ENCODE results near the gene SRGAP1. TPM values are rescaled to one million over a fixed set of nuclear protein-coding genes. Genes with fewer than 3 reads are reported as not detected.
"Not testable (repeated sequence)": the region's sequence is repeated elsewhere in the genome, so short reads cannot be mapped to it uniquely, and the experiment has no call there.

Gene SRGAP1
- total RNA-seq, 6 donors from 2014 or later: 4.7 to 36.7 (median 14.0) TPM

GRCh38 chr12:63874897-63875480, 30.5 kb downstream of the SRGAP1 start:
- H3K27ac ChIP-seq: no peak overlapping the region
- no peaks in the 10 kb centered on the region for H3K36me3 ChIP-seq
- H3K4me1 ChIP-seq: peaks cover 0 to 3% (median 0%) of the 10 kb centered on the region in 4 donors
- 70 to 79% methylated on average over 3 of the region's 3 CpGs for WGBS, 2 donors
- H3K27me3 ChIP-seq: no peaks in the 10 kb centered on the region
- DNase-seq (no peak), ATAC-seq (ENCODE audit: low FRiP score in 2 of 2) (no peak)
- no peak overlapping the region for H3K4me3 ChIP-seq
- H3K9me3 ChIP-seq: no peaks in the 10 kb centered on the region
- no peak for TF ChIP-seq POLR2A (IDR thresholded peaks at IDR 0.05)
- TF ChIP-seq EP300 (IDR thresholded peaks at IDR 0.05): no peak
- TF ChIP-seq POLR2AphosphoS5 (IDR thresholded peaks at IDR 0.05): no peak
- no peak for TF ChIP-seq CTCF (IDR thresholded peaks at IDR 0.05)

- Histone ChIP-seq H3K4me1 (peaks cover 0 to 3% (median 0%) of the 10 kb centered on the region in 4 donors), H3K36me3 (no peaks in the 10 kb centered on the region), H3K27me3 (no peaks in the 10 kb centered on the region), H3K9me3 (no peaks in the 10 kb centered on the region), H3K4me3 (no peak overlapping the region), H3K27ac (no peak overlapping the region)
- TF ChIP-seq CTCF (IDR thresholded peaks at IDR 0.05): no peak
- no peak for TF ChIP-seq EP300 (IDR thresholded peaks at IDR 0.05)
- no peak for TF ChIP-seq POLR2AphosphoS5 (IDR thresholded peaks at IDR 0.05)
- no peak for TF ChIP-seq POLR2A (IDR thresholded peaks at IDR 0.05)
- ATAC-seq (ENCODE audit: low FRiP score in 2 of 2): no peak
- DNase-seq: no peak
- 47 to 70% methylated on average over 3 of the region's 3 CpGs for WGBS, 2 donors
These were observed 31.2 kb downstream of the SRGAP1 start for GRCh38 chr12:63875703-63876102.

GRCh38 chr12:63876980-63877379, 32.5 kb downstream of the SRGAP1 start:
- Histone ChIP-seq H3K27me3 (no peaks in the 10 kb centered on the region), H3K36me3 (no peaks in the 10 kb centered on the region), H3K4me1 (peaks cover 0 to 3% (median 0%) of the 10 kb centered on the region in 4 donors), H3K27ac (no peak overlapping the region), H3K4me3 (no peak overlapping the region), H3K9me3 (no peaks in the 10 kb centered on the region)
- 82 to 88% methylated on average over 4 of the region's 4 CpGs for WGBS, 2 donors
- DNase-seq (no peak), ATAC-seq (ENCODE audit: low FRiP score in 2 of 2) (no peak)
- no peak for TF ChIP-seq POLR2A (IDR thresholded peaks at IDR 0.05)
- TF ChIP-seq EP300 (IDR thresholded peaks at IDR 0.05): no peak
- no peak for TF ChIP-seq POLR2AphosphoS5 (IDR thresholded peaks at IDR 0.05)
- no peak for TF ChIP-seq CTCF (IDR thresholded peaks at IDR 0.05)

- no peak overlapping the region for H3K27ac ChIP-seq
- peaks cover 0 to 3% (median 0%) of the 10 kb centered on the region in 4 donors for H3K4me1 ChIP-seq
- WGBS, 2 donors: 76 to 77% methylated on average over 1 of the region's 1 CpG
- no peaks in the 10 kb centered on the region for H3K9me3 ChIP-seq
- H3K4me3 ChIP-seq: no peak overlapping the region
- H3K36me3 ChIP-seq: no peaks in the 10 kb centered on the region
- ATAC-seq (ENCODE audit: low FRiP score in 2 of 2) (no peak), DNase-seq (no peak)
- TF ChIP-seq CTCF (IDR thresholded peaks at IDR 0.05) (no peak), POLR2AphosphoS5 (IDR thresholded peaks at IDR 0.05) (no peak), POLR2A (IDR thresholded peaks at IDR 0.05) (no peak), EP300 (IDR thresholded peaks at IDR 0.05) (no peak)
- H3K27me3 ChIP-seq: no peaks in the 10 kb centered on the region
These were observed 33.2 kb downstream of the SRGAP1 start for GRCh38 chr12:63877693-63878092.

- H3K27me3 ChIP-seq; DNase-seq; H3K27ac ChIP-seq; H3K4me3 ChIP-seq; H3K36me3 ChIP-seq; ATAC-seq (ENCODE audit: low FRiP score in 2 of 2); H3K4me1 ChIP-seq; H3K9me3 ChIP-seq: not testable (repeated sequence)
- WGBS, 2 donors: 93 to 94% methylated on average over 9 of the region's 9 CpGs
These were observed 35.7 kb downstream of the SRGAP1 start for GRCh38 chr12:63880235-63880634.

Data from upper lobe of left lung (tissue), 6 donors.